Effector memory CD4-positive, alpha-beta T cell (primary cell): ENCODE measurements around the gene NPFF.

Source experiments
- DNase-seq, 3 donors: peaks; one replicate each; pipeline ENCODE4 v3.0.0-alpha.2; 2020
- H3K27ac ChIP-seq: 2 replicates; pipeline ENCODE4 v1.7.0; 2013; ENCODE audit warnings: mild to moderate bottlenecking, low read length, moderate library complexity; ENCODE audit not compliant: insufficient read depth, poor library complexity, severe bottlenecking
- H3K27me3 ChIP-seq: replicated peaks from 2 replicates; pipeline ENCODE4 v1.7.0; 2013; ENCODE audit warnings: mild to moderate bottlenecking, low read length; ENCODE audit not compliant: insufficient read depth, control insufficient read depth, poor library complexity, severe bottlenecking
- H3K36me3 ChIP-seq: 2 replicates; pipeline ENCODE4 v1.7.0; 2013; ENCODE audit warnings: mild to moderate bottlenecking, low read length, moderate library complexity; ENCODE audit not compliant: control insufficient read depth, insufficient read depth
- H3K4me1 ChIP-seq: 2 replicates; pipeline ENCODE4 v1.7.0; 2013; ENCODE audit warnings: low read length, mild to moderate bottlenecking; ENCODE audit not compliant: control insufficient read depth, insufficient read depth, poor library complexity, severe bottlenecking
- H3K4me3 ChIP-seq: 2 replicates; pipeline ENCODE4 v1.7.0; 2013; ENCODE audit warnings: low read length, low read depth, mild to moderate bottlenecking; ENCODE audit not compliant: insufficient read depth, poor library complexity, severe bottlenecking
- H3K9me3 ChIP-seq: 2 replicates; pipeline ENCODE4 v1.7.0; 2013; ENCODE audit warnings: mild to moderate bottlenecking, low read length, moderate library complexity; ENCODE audit not compliant: control insufficient read depth

Gene NPFF

DNA sequence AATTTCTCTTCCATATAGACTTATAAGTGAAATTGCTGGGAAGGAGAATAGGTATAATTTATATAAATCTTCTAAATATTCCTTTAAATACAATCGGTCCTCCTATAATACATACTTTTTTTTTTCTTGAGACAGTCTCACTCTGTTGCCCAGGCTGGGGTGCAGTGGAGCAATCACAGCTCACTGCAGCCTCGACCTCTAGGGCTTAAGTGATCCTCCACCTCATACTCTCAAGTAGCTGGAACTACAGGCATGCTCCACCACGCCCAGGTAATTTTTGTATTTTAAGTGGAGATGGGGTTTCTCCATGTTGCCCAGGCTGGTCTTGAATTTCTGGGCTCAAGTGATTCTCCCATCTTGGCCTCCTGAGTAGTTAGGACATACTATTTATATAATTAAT, 29.7 kb upstream of the NPFF start:
- Histone ChIP-seq H3K4me1 (no peaks in the 10 kb centered on the region), H3K27me3 (no peaks in the 10 kb centered on the region), H3K9me3 (no peaks in the 10 kb centered on the region), H3K27ac (no peak overlapping the region), H3K36me3 (peaks cover 57% of the 10 kb centered on the region), H3K4me3 (no peak overlapping the region)
- no peak for DNase-seq

DNA sequence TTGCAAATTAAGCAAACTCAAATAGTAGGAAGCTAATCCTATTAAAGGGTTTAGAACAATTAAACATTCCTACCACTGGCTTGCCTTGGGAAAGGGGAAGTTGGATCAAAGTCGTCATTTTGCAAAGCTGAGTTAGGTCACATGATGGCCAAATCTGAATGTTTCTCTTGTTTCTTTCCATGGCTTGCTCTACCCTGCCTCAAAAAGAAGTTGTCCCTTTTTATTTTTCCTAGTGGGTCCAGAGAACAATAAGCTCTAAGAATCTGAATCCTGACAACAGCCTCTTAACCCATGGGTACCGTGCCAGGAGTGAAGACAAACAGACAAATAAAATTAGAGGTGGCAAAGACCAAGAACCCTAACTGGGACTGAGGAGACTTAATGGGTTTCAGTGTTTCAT, 26.2 kb upstream of the NPFF start:
- no peaks in the 10 kb centered on the region for H3K9me3 ChIP-seq
- H3K4me1 ChIP-seq, result no peaks in the 10 kb centered on the region
- no peak overlapping the region for H3K4me3 ChIP-seq
- H3K36me3 ChIP-seq, result peaks cover 60% of the 10 kb centered on the region
- no peak overlapping the region for H3K27ac ChIP-seq
- no peaks in the 10 kb centered on the region for H3K27me3 ChIP-seq
- no peak for DNase-seq

DNA sequence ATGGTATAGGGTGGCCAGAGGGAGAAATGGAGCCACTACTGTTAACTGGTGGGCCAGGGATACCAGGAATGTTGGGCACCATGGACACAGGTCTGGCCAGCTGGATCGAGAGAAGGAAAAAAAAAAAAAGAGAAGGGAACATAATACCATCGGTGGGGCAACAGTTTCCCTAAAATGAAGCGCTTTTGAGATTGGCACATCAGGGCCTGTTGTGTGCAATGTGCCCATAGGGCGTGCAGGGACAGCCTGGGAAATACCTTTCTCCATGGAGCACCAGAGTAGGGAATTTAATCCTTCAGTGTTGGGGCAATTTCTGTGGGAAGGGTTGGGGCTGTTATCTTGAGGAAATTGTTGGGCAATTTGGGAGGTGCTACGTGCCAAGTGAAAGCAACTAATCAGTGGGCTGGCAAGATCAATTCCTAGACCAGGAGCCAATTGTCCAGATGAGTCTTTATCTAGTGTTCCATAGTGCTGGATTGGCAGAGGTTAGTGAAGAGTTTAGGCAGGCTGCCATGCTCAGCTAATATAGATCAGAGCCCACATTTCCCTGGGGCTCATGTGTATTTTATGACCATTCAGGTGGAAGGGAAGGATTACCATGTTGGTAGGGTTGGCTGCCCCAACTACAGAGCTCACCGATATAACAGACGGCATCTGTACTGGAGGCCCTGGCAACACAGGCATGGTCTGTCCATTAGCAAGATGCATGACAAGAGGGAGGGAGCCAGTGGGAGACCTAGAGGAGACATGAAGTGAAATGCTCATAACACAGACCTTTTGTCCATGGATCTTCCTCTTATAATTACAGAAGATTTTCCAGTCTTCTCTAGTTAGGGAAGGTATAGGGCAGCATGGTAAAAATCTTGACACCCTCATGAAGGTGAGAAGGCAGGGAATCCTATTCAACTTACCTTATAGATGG, 25.5 kb upstream of the NPFF start:
- Histone ChIP-seq H3K4me3 (no peak overlapping the region), H3K27ac (no peak overlapping the region), H3K36me3 (peaks cover 60% of the 10 kb centered on the region), H3K9me3 (no peaks in the 10 kb centered on the region), H3K27me3 (no peaks in the 10 kb centered on the region), H3K4me1 (no peaks in the 10 kb centered on the region)
- no peak for DNase-seq

DNA sequence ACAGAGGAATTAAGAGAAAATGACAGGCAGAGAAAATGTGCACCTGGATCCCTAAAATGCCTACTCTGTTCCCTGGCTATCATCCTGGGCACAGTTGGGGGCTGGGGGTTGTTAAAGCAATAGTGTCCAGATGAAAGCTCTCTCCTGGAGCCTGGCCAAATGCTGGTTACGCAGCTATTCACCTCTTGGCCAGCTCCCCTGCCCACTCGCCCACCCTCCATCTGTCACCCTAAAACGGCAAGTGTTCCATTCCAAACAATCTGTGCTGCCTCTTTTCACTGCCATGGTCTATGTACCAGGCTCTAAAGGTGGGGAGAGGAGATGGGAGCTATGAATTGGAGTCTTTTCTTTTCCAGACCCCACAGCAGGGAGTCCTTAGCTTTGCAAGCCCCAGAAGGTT, 24.7 kb upstream of the NPFF start:
- no peaks in the 10 kb centered on the region for H3K9me3 ChIP-seq
- peaks cover 60% of the 10 kb centered on the region for H3K36me3 ChIP-seq
- H3K27me3 ChIP-seq, result no peaks in the 10 kb centered on the region
- H3K4me1 ChIP-seq, result no peaks in the 10 kb centered on the region
- H3K4me3 ChIP-seq, result no peak overlapping the region
- DNase-seq, result no peak
- H3K27ac ChIP-seq, result no peak overlapping the region

- Histone ChIP-seq H3K36me3 (peaks cover 51% of the 10 kb centered on the region), H3K27me3 (no peaks in the 10 kb centered on the region), H3K4me1 (no peaks in the 10 kb centered on the region), H3K27ac (no peak overlapping the region), H3K4me3 (no peak overlapping the region), H3K9me3 (no peaks in the 10 kb centered on the region)
- no peak for DNase-seq
Measured at GRCh38 chr12:53530920-53531319, 23.6 kb upstream of the NPFF start.

DNA sequence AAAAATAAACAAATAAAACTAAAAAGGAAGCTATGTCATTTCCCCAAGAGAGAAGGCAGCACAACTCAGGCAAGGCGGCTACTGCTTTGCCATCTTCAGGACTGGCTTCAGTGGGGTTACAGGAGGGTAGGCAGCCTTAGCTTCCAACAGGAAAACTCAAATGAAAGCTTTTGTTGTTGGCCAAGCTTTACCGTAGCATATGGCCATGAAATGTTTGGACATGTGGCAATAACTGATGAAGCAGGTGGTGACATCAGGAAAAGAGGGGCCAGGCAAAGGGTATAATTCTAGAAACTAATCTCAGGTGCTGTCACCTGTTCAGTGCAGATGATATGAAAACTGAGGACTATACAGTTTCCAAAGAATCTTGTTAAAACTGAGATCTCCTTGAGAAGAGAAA, 22.8 kb upstream of the NPFF start:
- H3K36me3 ChIP-seq, result peaks cover 46% of the 10 kb centered on the region

DNA sequence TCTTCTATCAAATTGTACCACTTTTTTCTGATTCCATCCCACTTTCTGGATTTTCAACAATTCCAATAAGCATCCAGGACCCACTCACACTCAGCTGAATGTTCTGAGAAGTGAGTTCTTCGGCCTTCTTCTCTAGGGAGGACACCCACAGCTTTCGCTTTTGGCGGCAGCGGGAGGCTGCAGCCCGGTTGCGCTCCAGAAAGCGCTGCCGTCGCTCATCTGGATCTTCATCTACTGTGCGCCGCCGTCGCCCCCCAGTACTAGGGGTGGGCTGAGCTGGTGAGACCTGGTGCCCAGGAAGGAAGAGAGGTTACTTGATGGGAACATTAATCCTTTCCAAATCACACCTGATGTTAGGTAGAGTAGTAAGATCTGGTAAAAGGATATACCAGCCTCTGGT, 17.2 kb upstream of the NPFF start:
- H3K36me3 ChIP-seq, result peaks cover 49% of the 10 kb centered on the region
- no peak overlapping the region for H3K4me3 ChIP-seq
- H3K9me3 ChIP-seq, result no peaks in the 10 kb centered on the region
- no peak for DNase-seq
- H3K4me1 ChIP-seq, result no peaks in the 10 kb centered on the region
- no peak overlapping the region for H3K27ac ChIP-seq
- H3K27me3 ChIP-seq, result no peaks in the 10 kb centered on the region

More for the DNA sequence above, 22.8 kb upstream of the NPFF start:
- H3K27ac ChIP-seq, result no peak overlapping the region
- no peak overlapping the region for H3K4me3 ChIP-seq
- no peaks in the 10 kb centered on the region for H3K4me1 ChIP-seq
- DNase-seq, result no peak
- no peaks in the 10 kb centered on the region for H3K9me3 ChIP-seq
- no peaks in the 10 kb centered on the region for H3K27me3 ChIP-seq

DNA sequence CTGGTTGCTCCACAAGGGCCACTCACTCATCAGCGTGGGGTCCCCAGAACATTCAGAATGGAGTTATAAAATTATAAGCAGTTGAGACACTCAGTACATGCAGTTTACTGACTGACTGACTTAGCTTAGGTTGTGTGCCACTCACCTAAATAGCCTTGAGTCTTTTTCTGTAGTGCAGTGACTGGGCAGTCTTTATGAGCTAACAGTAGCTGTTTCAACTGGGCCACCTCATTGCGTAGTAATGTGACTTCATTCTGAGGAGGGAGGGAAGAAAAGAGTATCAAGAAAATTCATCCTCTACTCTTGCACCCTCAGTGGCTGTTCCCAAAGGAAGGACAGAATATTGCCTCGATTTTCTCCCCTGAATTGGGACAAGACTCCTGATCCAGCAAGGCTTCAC, 15.8 kb upstream of the NPFF start:
- Histone ChIP-seq H3K27ac (no peak overlapping the region), H3K36me3 (peaks cover 60% of the 10 kb centered on the region), H3K9me3 (no peaks in the 10 kb centered on the region), H3K27me3 (no peaks in the 10 kb centered on the region), H3K4me3 (no peak overlapping the region), H3K4me1 (no peaks in the 10 kb centered on the region)
- DNase-seq, result no peak

DNA sequence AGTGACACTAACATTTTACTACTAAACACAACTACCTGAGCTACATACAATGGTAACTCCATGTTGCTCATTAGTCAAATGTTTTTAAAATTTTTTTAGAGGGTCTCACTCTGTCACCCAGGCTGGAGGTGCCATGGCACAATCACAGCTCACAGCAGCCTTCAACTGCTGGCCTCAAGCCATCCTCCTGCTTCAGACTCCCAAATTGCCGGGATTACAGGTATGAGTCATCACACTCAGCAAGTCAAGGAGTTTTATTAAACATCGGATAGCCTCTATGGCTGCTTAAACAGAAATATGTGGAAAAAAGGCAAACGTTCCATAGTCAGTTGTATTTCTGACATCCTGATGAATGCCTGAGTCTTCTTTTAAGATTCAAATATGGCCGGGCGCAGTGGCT, 11.1 kb upstream of the NPFF start:
- Histone ChIP-seq H3K4me1 (no peaks in the 10 kb centered on the region), H3K9me3 (no peaks in the 10 kb centered on the region), H3K27me3 (no peaks in the 10 kb centered on the region), H3K27ac (no peak overlapping the region), H3K36me3 (peaks cover 74% of the 10 kb centered on the region), H3K4me3 (no peak overlapping the region)
- no peak for DNase-seq

- H3K27me3 ChIP-seq, result no peaks in the 10 kb centered on the region
- no peak overlapping the region for H3K4me3 ChIP-seq
- H3K27ac ChIP-seq, result no peak overlapping the region
- no peaks in the 10 kb centered on the region for H3K9me3 ChIP-seq
- DNase-seq, result no peak
- H3K36me3 ChIP-seq, result peaks cover 78% of the 10 kb centered on the region
- no peaks in the 10 kb centered on the region for H3K4me1 ChIP-seq
Measured at GRCh38 chr12:53516758-53517455, 9.6 kb upstream of the NPFF start.
